HEK293T (cell line): ENCODE data around the gene TGM2.
A peak's percentile ranks its signal among the peaks of the same experiment; 100 is the strongest.
"Not testable (repeated sequence)": the region's sequence is repeated elsewhere in the genome, so short reads cannot be mapped to it uniquely, and the experiment has no call there.

ENCODE experiments used
- CTCF ChIA-PET: fragments of 350-600 bp; formaldehyde crosslinking; extraction: SDS; loops from one replicate; lab custom pipeline; 2021; ENCODE audit warnings: antibody characterized with exemption, inconsistent platforms; lab: Yijun Ruan, JAX
- POLR2A ChIA-PET: fragments of 350-600 bp; formaldehyde crosslinking; extraction: SDS; loops from one replicate; lab custom pipeline; 2020; ENCODE audit warnings: antibody characterized with exemption, inconsistent platforms; lab: Yijun Ruan, JAX
- DNase-seq: peaks from one replicate; pipeline ENCODE4 v3.0.0; 2012; ENCODE audit warnings: mixed read lengths; ENCODE audit errors: extremely low spot score
- ARNT ChIP-seq: fragments of 450-650 bp; IDR thresholded peaks from 2 replicates; pipeline ENCODE4 v1.6.1; 2017; ENCODE audit warnings: mild to moderate bottlenecking
- BHLHE40 ChIP-seq: fragments of 450-650 bp; IDR thresholded peaks from 2 replicates; pipeline ENCODE4 v1.6.1; 2016; ENCODE audit warnings: mild to moderate bottlenecking, moderate library complexity, borderline replicate concordance
- CTBP1 ChIP-seq: fragments of 450-650 bp; IDR thresholded peaks from 2 replicates; pipeline ENCODE4 v1.6.1; 2016; ENCODE audit warnings: borderline replicate concordance
- ELF4 ChIP-seq: fragments of 450-650 bp; IDR thresholded peaks from 2 replicates; pipeline ENCODE4 v1.6.1; 2017; ENCODE audit warnings: antibody characterized with exemption
- FOXA1 ChIP-seq: fragments of 450-650 bp; IDR thresholded peaks from 2 replicates; pipeline ENCODE4 v1.6.1; 2016; ENCODE audit warnings: mild to moderate bottlenecking
- FOXK2 ChIP-seq: fragments of 450-650 bp; IDR thresholded peaks from 2 replicates; pipeline ENCODE4 v1.6.1; 2016; ENCODE audit warnings: mild to moderate bottlenecking
- FOXM1 ChIP-seq: fragments of 450-650 bp; IDR thresholded peaks from 2 replicates; pipeline ENCODE4 v1.6.1; 2017; ENCODE audit warnings: mild to moderate bottlenecking, borderline replicate concordance
- HDGF ChIP-seq: fragments of 450-650 bp; IDR thresholded peaks from 2 replicates; pipeline ENCODE4 v1.6.1; 2017; ENCODE audit warnings: antibody characterized with exemption, borderline replicate concordance
- L3MBTL2 ChIP-seq: fragments of 450-650 bp; conservative IDR thresholded peaks from 2 replicates; pipeline ENCODE4 v1.6.1; 2016; ENCODE audit warnings: mild to moderate bottlenecking
- LEF1 ChIP-seq: fragments of 450-650 bp; IDR thresholded peaks from 2 replicates; pipeline ENCODE4 v1.6.1; 2017; ENCODE audit warnings: mild to moderate bottlenecking, borderline replicate concordance
- NFRKB ChIP-seq: fragments of 450-650 bp; IDR thresholded peaks from 2 replicates; pipeline ENCODE4 v1.6.1; 2016; ENCODE audit warnings: mild to moderate bottlenecking, moderate library complexity
- PKNOX1 ChIP-seq: fragments of 450-650 bp; IDR thresholded peaks from 2 replicates; pipeline ENCODE4 v1.6.1; 2016
- SP1 ChIP-seq: fragments of 450-650 bp; IDR thresholded peaks from 2 replicates; pipeline ENCODE4 v1.6.1; 2017
- SUZ12 ChIP-seq: fragments of 450-650 bp; IDR thresholded peaks from 2 replicates; pipeline ENCODE4 v1.6.1; 2016; ENCODE audit warnings: mild to moderate bottlenecking
- TARDBP ChIP-seq: fragments of 450-650 bp; IDR thresholded peaks from 2 replicates; pipeline ENCODE4 v1.6.1; 2016
- ZNF384 ChIP-seq: fragments of 450-650 bp; IDR thresholded peaks from 2 replicates; pipeline ENCODE4 v1.6.1; 2016

The TGM2 gene

GRCh38 chr20:38106461-38106860, 58.6 kb downstream of the TGM2 start:
- TF ChIP-seq SP1 (no peak), PKNOX1 (no peak), BHLHE40 (no peak), TARDBP (no peak), L3MBTL2 (no peak), SUZ12 (no peak), CTBP1 (no peak), NFRKB (no peak), HDGF (no peak), FOXK2 (no peak), ELF4 (no peak), ARNT (no peak), ZNF384 (no peak), FOXA1 (no peak), FOXM1 (no peak), LEF1 (no peak)
- ChIA-PET POLR2A (no interaction called here), CTCF (no interaction called here)
- DNase-seq = no peak

- CTCF ChIA-PET = no interaction called here
Observed at GRCh38 chr20:38104285-38104684, 60.8 kb downstream of the TGM2 start.

GRCh38 chr20:38102206-38102605, 62.9 kb downstream of the TGM2 start:
- DNase-seq, CTCF ChIA-PET, POLR2A ChIA-PET: not testable (repeated sequence)

More at GRCh38 chr20:38104285-38104684, 60.8 kb downstream of the TGM2 start:
- POLR2A ChIA-PET = no interaction called here
- DNase-seq = no peak
- no peak for TF ChIP-seq FOXM1
- TF ChIP-seq L3MBTL2 = no peak
- TF ChIP-seq CTBP1 = no peak
- TF ChIP-seq PKNOX1 = peak; percentile 64
- no peak for TF ChIP-seq FOXA1

GRCh38 chr20:38098952-38099351, 66.1 kb downstream of the TGM2 start:
- no peak for DNase-seq
- TF ChIP-seq ZNF384 = no peak
- no peak for TF ChIP-seq SUZ12
- no peak for TF ChIP-seq TARDBP
- no peak for TF ChIP-seq L3MBTL2
- no peak for TF ChIP-seq LEF1
- TF ChIP-seq BHLHE40 = no peak
- TF ChIP-seq FOXA1 = no peak
- TF ChIP-seq ELF4 = no peak
- TF ChIP-seq FOXK2 = no peak
- no peak for TF ChIP-seq HDGF
- TF ChIP-seq PKNOX1 = no peak
- ChIA-PET POLR2A (no interaction called here), CTCF (interaction anchor here (0.6 kb wide), 1 partner anchor 273 kb away, joined by 3 read pairs; no protein-coding TSS in a partner anchor)

GRCh38 chr20:38095017-38095686, 69.9 kb downstream of the TGM2 start:
- TF ChIP-seq HDGF = no peak
- no peak for TF ChIP-seq LEF1
- DNase-seq = no peak
- ChIA-PET POLR2A (no interaction called here), CTCF (no interaction called here)

- POLR2A ChIA-PET = no interaction called here
- TF ChIP-seq SUZ12 (no peak), ZNF384 (no peak), FOXA1 (no peak), CTBP1 (no peak), FOXK2 (no peak), ELF4 (no peak), LEF1 (no peak), SP1 (no peak), BHLHE40 (no peak), FOXM1 (no peak), TARDBP (no peak), HDGF (no peak), PKNOX1 (no peak), ARNT (no peak), NFRKB (no peak), L3MBTL2 (no peak)
- CTCF ChIA-PET = no interaction called here
- DNase-seq = no peak
Observed at GRCh38 chr20:38094373-38094891, 70.6 kb downstream of the TGM2 start.
